ENCODE results near the gene UGP2.

DNA sequence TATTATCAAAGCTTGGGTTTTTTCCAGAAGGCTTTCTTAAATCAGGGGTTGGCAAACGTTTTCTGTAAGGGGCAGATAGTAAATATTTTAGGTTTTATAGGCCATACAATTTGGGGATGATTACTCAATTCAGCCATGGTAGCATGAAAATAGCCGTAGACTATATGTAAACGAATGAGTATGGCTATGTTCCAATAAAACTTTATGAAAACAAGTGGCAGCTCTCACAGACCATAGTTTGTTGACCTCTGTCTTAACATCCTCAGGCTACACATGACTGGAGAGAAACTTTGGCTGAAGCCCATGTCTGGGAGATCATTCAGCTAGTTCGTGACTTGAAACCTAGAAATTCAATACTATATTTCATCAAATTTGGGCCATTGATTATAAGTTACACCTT lies 30.2 kb downstream of the UGP2 start:
- TF ChIP-seq, protein P1, sequence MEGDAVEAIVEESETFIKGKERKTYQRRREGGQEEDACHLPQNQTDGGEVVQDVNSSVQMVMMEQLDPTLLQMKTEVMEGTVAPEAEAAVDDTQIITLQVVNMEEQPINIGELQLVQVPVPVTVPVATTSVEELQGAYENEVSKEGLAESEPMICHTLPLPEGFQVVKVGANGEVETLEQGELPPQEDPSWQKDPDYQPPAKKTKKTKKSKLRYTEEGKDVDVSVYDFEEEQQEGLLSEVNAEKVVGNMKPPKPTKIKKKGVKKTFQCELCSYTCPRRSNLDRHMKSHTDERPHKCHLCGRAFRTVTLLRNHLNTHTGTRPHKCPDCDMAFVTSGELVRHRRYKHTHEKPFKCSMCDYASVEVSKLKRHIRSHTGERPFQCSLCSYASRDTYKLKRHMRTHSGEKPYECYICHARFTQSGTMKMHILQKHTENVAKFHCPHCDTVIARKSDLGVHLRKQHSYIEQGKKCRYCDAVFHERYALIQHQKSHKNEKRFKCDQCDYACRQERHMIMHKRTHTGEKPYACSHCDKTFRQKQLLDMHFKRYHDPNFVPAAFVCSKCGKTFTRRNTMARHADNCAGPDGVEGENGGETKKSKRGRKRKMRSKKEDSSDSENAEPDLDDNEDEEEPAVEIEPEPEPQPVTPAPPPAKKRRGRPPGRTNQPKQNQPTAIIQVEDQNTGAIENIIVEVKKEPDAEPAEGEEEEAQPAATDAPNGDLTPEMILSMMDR (IDR thresholded peaks at IDR 0.05): no peak
- TF ChIP-seq TCF7L2 (IDR thresholded peaks at IDR 0.05; ENCODE audit: low read depth, low read length): no peak
- TF ChIP-seq POLR2AphosphoS5 (IDR thresholded peaks at IDR 0.05; ENCODE audit: low read depth, low read length): no peak
- TF ChIP-seq, protein P2, sequence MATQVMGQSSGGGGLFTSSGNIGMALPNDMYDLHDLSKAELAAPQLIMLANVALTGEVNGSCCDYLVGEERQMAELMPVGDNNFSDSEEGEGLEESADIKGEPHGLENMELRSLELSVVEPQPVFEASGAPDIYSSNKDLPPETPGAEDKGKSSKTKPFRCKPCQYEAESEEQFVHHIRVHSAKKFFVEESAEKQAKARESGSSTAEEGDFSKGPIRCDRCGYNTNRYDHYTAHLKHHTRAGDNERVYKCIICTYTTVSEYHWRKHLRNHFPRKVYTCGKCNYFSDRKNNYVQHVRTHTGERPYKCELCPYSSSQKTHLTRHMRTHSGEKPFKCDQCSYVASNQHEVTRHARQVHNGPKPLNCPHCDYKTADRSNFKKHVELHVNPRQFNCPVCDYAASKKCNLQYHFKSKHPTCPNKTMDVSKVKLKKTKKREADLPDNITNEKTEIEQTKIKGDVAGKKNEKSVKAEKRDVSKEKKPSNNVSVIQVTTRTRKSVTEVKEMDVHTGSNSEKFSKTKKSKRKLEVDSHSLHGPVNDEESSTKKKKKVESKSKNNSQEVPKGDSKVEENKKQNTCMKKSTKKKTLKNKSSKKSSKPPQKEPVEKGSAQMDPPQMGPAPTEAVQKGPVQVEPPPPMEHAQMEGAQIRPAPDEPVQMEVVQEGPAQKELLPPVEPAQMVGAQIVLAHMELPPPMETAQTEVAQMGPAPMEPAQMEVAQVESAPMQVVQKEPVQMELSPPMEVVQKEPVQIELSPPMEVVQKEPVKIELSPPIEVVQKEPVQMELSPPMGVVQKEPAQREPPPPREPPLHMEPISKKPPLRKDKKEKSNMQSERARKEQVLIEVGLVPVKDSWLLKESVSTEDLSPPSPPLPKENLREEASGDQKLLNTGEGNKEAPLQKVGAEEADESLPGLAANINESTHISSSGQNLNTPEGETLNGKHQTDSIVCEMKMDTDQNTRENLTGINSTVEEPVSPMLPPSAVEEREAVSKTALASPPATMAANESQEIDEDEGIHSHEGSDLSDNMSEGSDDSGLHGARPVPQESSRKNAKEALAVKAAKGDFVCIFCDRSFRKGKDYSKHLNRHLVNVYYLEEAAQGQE (IDR thresholded peaks at IDR 0.05; ENCODE audit: insufficient read depth in 1 of 2, low read depth in 2 of 2, low read length in 1 of 2): no peak

Measured in Panc1 (cell line).